Muscle of arm (tissue), 12 donors: ENCODE measurements around the gene SDR39U1. TPM values are rescaled to one million over a fixed set of nuclear protein-coding genes. Genes with fewer than 3 reads are reported as not detected.
A peak's percentile ranks its signal among the peaks of the same experiment; 100 is the strongest.
"Not testable (repeated sequence)": the region's sequence is repeated elsewhere in the genome, so short reads cannot be mapped to it uniquely, and the experiment has no call there.

ENCODE experiments used
- DNase-seq: peaks from one replicate; pipeline ENCODE4 v3.0.0-alpha.2; 2013
- polyA plus RNA-seq, 12 donors: library from polyadenylated mRNA; unstranded; fragments of 120-200 nt; gene quantifications; one replicate each; pipeline ENCODE4 v1.2.1, GENCODE V29; 2013; ENCODE audit not compliant: insufficient read length in 12 of 12

The SDR39U1 gene
- polyA plus RNA-seq, 12 donors, result 34.9 to 53.3 (median 44.8) TPM; not detected in 1

- no peak for DNase-seq
Observed at GRCh38 chr14:24458736-24459135, 16.2 kb upstream of the SDR39U1 start.

GRCh38 chr14:24456980-24457379 is 14.4 kb upstream of the SDR39U1 start:
- no peak for DNase-seq

- not testable (repeated sequence) for DNase-seq
Observed at GRCh38 chr14:24450828-24451227, 8.3 kb upstream of the SDR39U1 start.

GRCh38 chr14:24443053-24443665 is 583 bp upstream of the SDR39U1 start:
- DNase-seq, result no peak

- DNase-seq, result no peak
Observed at GRCh38 chr14:24441904-24442239, 704 bp downstream of the SDR39U1 start.

- DNase-seq, result no peak
Observed at GRCh38 chr14:24441485-24441884, 1.1 kb downstream of the SDR39U1 start.

GRCh38 chr14:24440606-24441399 is 1.8 kb downstream of the SDR39U1 start:
- no peak for DNase-seq

- no peak for DNase-seq
Observed at GRCh38 chr14:24439830-24440605, 2.6 kb downstream of the SDR39U1 start.

GRCh38 chr14:24439257-24439656 is 3.3 kb downstream of the SDR39U1 start:
- no peak for DNase-seq

GRCh38 chr14:24438223-24439097 is 4.1 kb downstream of the SDR39U1 start:
- DNase-seq, result no peak

GRCh38 chr14:24437736-24438067 is 4.9 kb downstream of the SDR39U1 start:
- no peak for DNase-seq

GRCh38 chr14:24437020-24437735 is 5.4 kb downstream of the SDR39U1 start:
- DNase-seq, result no peak

- DNase-seq, result peak; percentile 75
Observed at GRCh38 chr14:24436355-24437019, 6.1 kb downstream of the SDR39U1 start.

- no peak for DNase-seq
Observed at GRCh38 chr14:24435998-24436354, 6.6 kb downstream of the SDR39U1 start.

GRCh38 chr14:24435192-24435810 is 7.3 kb downstream of the SDR39U1 start:
- DNase-seq, result no peak

GRCh38 chr14:24434676-24435075 is 7.9 kb downstream of the SDR39U1 start:
- DNase-seq, result no peak

- no peak for DNase-seq
Observed at GRCh38 chr14:24434036-24434435, 8.5 kb downstream of the SDR39U1 start.

GRCh38 chr14:24432259-24433131 is 10.1 kb downstream of the SDR39U1 start:
- no peak for DNase-seq

GRCh38 chr14:24431569-24432258 is 10.9 kb downstream of the SDR39U1 start:
- peak; percentile 91 for DNase-seq
